GM12874 (cell line): ENCODE measurements around the gene WSCD1.

Source experiments
- CTCF ChIP-seq: IDR thresholded peaks from 2 replicates; pipeline ENCODE4 v1.5.1; 2011; ENCODE audit warnings: low read depth, mild to moderate bottlenecking, control low read depth, low read length, moderate library complexity; ENCODE audit not compliant: insufficient read depth

The WSCD1 gene

GRCh38 chr17:6166492-6167179 is 96.5 kb downstream of the WSCD1 start:
- no peak for TF ChIP-seq CTCF

DNA sequence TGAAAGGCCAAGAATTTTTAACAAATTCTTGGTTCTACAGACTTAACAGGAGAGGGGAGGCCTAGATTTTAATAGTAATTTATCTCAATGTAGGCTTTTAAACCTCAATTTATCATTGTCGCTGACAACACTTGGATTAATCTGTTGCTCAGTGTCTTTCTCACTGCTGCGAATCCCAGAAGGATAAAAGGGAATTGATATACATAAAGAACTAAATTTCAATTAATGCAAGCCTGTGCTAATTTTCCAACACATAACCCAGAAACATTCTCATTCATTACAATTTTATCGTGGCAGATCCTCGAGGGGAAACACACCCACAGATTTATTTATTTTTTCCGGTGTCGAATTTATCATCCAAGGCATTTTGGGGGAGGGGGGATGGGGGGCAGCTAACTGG is 98.1 kb downstream of the WSCD1 start:
- TF ChIP-seq CTCF, result no peak

DNA sequence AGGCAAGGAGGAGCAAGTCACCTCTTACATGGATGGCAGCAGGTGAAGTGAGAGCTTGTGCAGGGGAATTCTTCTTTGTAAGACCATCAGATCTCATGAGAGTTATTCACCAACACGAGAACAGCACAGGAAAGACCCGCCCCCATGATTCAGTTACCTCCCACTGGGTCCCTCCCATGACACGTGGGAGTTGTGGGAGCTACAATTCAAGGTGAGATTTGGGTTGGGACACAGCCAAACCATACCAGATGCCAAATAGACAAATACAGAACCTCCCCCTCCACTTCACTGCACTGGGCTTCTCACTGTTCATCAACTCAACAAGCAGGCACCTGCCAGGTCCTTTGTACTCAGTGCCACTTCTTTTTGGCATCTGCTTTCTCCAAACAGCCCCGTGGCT is 100.2 kb downstream of the WSCD1 start:
- TF ChIP-seq CTCF, result no peak

DNA sequence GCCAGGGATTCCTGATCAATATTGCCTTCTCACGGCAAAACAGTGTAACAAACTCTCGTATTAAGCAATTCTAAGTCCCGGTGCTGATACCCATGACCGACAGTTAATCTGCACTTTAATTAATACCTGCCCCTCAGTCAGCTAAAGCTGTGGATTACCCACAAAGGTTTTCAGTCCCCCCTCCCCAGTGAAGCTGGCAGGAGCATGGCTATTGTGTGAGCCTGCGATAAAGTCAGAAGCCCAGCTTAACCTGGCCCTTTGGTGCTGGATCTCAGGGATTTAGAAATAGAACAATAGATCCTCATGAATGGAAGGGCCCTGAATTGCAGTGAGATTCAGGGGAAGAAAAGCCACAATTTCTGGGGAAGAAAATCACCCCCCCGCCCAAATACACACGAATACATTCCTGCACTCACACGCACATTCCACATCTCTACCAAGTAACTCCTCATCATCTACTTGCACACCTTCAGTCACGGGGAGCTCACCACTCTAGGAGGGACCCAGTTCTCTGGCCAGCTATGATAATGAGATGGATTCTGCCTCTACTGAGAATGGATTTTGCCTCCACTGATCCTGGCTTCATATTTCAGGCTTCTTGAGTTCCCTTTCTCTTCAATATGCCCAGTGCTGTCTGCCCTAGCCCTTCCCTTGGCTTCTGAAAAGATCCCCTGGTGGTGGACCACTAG is 102.6 kb downstream of the WSCD1 start:
- TF ChIP-seq CTCF, result no peak

DNA sequence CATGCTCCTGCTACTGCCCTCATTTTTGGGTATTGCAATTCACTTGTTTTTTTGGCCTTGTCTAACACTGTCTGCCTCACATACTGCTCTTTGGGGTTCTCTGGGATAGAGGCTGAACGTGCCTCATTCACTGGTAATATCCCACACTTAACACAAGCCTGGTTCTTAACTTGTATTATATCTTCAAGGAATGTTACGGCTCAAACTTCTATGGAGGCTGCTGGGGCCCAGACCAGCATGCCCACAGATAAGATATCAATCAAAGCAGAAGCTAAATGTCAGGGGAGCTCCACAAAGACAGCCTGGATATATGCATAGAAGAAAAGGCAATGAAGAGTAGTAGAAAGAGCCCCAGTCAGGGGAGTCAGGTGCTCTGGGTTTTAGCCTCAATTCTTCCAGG is 103.5 kb downstream of the WSCD1 start:
- TF ChIP-seq CTCF, result no peak
